ENCODE measurements around the gene CTDSP2. TPM values are rescaled to one million over a fixed set of nuclear protein-coding genes. Genes with fewer than 3 reads are reported as not detected.

CTDSP2 gene
- total and polyA plus RNA-seq, 2 of the 8 experiments (the other 6 are each of a cell fraction or from before 2014, with no cell fraction given): 71.3 to 91.7 TPM

DNA sequence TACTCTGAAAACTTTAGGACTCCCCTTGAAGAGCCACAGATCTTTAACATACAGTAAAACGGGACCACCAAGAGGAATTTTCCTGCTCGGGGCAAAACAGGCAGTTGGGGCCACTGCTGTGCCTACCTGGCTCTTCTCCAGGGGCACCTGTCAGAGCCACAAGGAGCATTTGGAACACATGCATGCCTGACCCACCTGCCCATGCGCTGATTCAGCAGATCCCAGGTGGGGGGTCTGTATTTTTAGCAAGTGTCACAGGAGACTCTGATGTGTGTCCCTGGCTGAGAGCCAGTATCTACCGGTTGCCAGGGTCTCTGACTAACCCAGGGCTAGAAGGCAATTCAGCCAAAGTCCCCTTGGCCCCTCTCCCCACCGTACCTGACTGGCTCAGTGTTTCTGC, 6.5 kb downstream of the CTDSP2 start:
- H2AK5ac ChIP-seq (ENCODE audit: low read depth, low read length): no peak overlapping the region
- peaks cover 32 to 66% (median 48%) of the 10 kb centered on the region in 4 experiments for H3K4me1 ChIP-seq (replicated peaks in 1 of 4; ENCODE audit: control insufficient read depth in 3 of 4, insufficient read depth in 4 of 4, low read length in 3 of 4)
- H3K79me2 ChIP-seq (ENCODE audit: control insufficient read depth in 1 of 2, insufficient read depth in 2 of 2, low read length in 2 of 2): peaks cover 34 to 98% of the 10 kb centered on the region in 2 experiments
- H3K79me1 ChIP-seq (ENCODE audit: low read depth, low read length): peaks cover 25% of the 10 kb centered on the region
- H3K4me3 ChIP-seq (ENCODE audit: extremely low read depth in 1 of 4, insufficient read depth in 2 of 4, low read depth in 3 of 4, low read length in 4 of 4): no peak overlapping the region
- no peaks in the 10 kb centered on the region for H3K36me3 ChIP-seq (ENCODE audit: control insufficient read depth in 2 of 4, insufficient read depth in 4 of 4, low read length in 3 of 4)
- H3K27me3 ChIP-seq (replicated peaks in 1 of 4; ENCODE audit: control insufficient read depth in 3 of 4, extremely low read depth in 1 of 4, insufficient read depth in 3 of 4, low read length in 3 of 4): no peaks in the 10 kb centered on the region
- no peak for TF ChIP-seq NANOG (IDR thresholded peaks at IDR 0.05; ENCODE audit: insufficient read depth, low read depth, low read length, poor library complexity, severe bottlenecking)
- peak; percentile 23; the same call in 1 of the 2 replicates for TF ChIP-seq BACH1 (IDR thresholded peaks at IDR 0.05; ENCODE audit: low read length)
- TF ChIP-seq MAFK (IDR thresholded peaks at IDR 0.05; ENCODE audit: low read depth, low read length): peak; percentile 63; the same call in 1 of the 2 replicates
- H3K4me2 ChIP-seq (ENCODE audit: insufficient read depth in 1 of 2, low read depth in 2 of 2, low read length in 2 of 2): peak overlapping the region in 1 of 2 experiments; percentile 74; a peak in 1 of 4 replicates
- H3K9me3 ChIP-seq (ENCODE audit: insufficient read depth in 2 of 2, low read depth in 1 of 2, low read length in 1 of 2): no peaks in the 10 kb centered on the region
- no peak overlapping the region for H3K14ac ChIP-seq (ENCODE audit: insufficient read length)
- ChIA-PET POLR2A (ENCODE audit: partially characterized antibody) (interaction anchor here (0.6 to 24.2 kb wide), 4 partner anchors 16 to 557 kb away, joined by 3 to 722 read pairs (median 4); partner anchors contain the start of gene CTDSP2), CTCF (ENCODE audit: partially characterized antibody) (interaction anchor here (0.7 to 10.0 kb wide), 3 partner anchors 8 to 1804 kb away, joined by 3 to 119 read pairs (median 4); no protein-coding TSS in a partner anchor)
- H2BK20ac ChIP-seq (ENCODE audit: low read length): no peak overlapping the region
- peaks cover 18 to 44% of the 10 kb centered on the region in 2 experiments for H4K20me1 ChIP-seq (replicated peaks in 1 of 2; ENCODE audit: control insufficient read depth in 1 of 2, insufficient read depth in 2 of 2, low read length in 2 of 2)
- no peak overlapping the region for H3K4ac ChIP-seq (replicated peaks; ENCODE audit: insufficient read length, low read depth, low read length)
- no peak overlapping the region for H2BK120ac ChIP-seq (replicated peaks; ENCODE audit: low read depth, low read length)
- 74% methylated on average over 5 of the region's 5 CpGs; no CpG with 5 or more reads in 1 of the 2 experiments for WGBS, 2 experiments (ENCODE audit: extremely low coverage in 1 of 2, insufficient coverage in 1 of 2, insufficient read length in 1 of 2, insufficient replicate concordance in 2 of 2, low coverage in 1 of 2, low lambda C conversion rate in 2 of 2, missing lambda C conversion rate in 1 of 2)
- no peak overlapping the region for H3K9ac ChIP-seq (replicated peaks in 1 of 4; ENCODE audit: extremely low read depth in 1 of 4, low read depth in 3 of 4, low read length in 3 of 4)
- H3K27ac ChIP-seq (ENCODE audit: low read depth, low read length): no peak overlapping the region
- H2BK12ac ChIP-seq (ENCODE audit: low read depth, low read length): no peak overlapping the region
- no peak overlapping the region for H4K91ac ChIP-seq (replicated peaks; ENCODE audit: insufficient read length, low read length)
- H3K23ac ChIP-seq (ENCODE audit: insufficient read length): no peak overlapping the region
- H3K56ac ChIP-seq (replicated peaks; ENCODE audit: insufficient read length, low read depth, low read length): no peak overlapping the region
- H4K5ac ChIP-seq (ENCODE audit: insufficient read length, low read depth, low read length): no peak overlapping the region
- no peak overlapping the region for H2AFZ ChIP-seq (ENCODE audit: low read length)
- H2BK5ac ChIP-seq (ENCODE audit: low read depth, low read length): no peak overlapping the region
- H2BK15ac ChIP-seq (ENCODE audit: low read length): no peak overlapping the region
- no peak overlapping the region for H3K18ac ChIP-seq (ENCODE audit: extremely low read depth, low read length)
- H4K8ac ChIP-seq (ENCODE audit: extremely low read depth, insufficient read depth, low read length): no peak overlapping the region; the same call in 1 of the 2 replicates
- peaks cover 8% of the 10 kb centered on the region; the same call in 1 of the 2 replicates for H3K23me2 ChIP-seq (ENCODE audit: low read depth, low read length)
- FAIRE-seq (no peak), DNase-seq (ENCODE audit: low read depth in 1 of 2, low spot score in 2 of 2) (no peak)

Data from H1 (cell line).